Measurements from ENCODE around the gene RILPL1.

- no peak for TF ChIP-seq CTCF (IDR thresholded peaks at IDR 0.05)
- no peak for TF ChIP-seq EP300 (IDR thresholded peaks at IDR 0.05)
- no peak for TF ChIP-seq POLR2AphosphoS5 (IDR thresholded peaks at IDR 0.05)
These were observed 20.5 kb downstream of the RILPL1 start for GRCh38 chr12:123512838-123513665.

Measured in gastroesophageal sphincter (tissue), 3 donors.